ENCODE measurements around the gene HIVEP1.

Gene HIVEP1

DNA sequence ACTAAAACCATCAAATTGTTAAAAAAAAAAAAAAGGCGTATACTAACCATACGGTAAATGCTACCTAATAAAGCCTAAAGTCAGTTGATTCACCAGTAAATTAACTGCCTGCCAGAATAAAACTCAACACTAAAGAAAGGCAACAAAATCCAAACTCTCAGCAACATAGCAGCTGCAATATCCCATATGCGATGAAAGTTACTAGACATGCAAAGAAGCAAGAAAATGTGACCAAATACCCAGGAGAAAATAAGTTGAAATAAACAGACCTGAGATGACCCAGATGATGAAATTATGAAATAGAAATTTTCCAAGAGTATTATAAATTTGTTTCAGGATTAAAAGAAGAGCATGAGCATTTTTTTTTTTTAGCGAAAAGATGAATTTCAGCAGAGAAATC, 174.4 kb downstream of the HIVEP1 start:
- TF ChIP-seq, protein P1, sequence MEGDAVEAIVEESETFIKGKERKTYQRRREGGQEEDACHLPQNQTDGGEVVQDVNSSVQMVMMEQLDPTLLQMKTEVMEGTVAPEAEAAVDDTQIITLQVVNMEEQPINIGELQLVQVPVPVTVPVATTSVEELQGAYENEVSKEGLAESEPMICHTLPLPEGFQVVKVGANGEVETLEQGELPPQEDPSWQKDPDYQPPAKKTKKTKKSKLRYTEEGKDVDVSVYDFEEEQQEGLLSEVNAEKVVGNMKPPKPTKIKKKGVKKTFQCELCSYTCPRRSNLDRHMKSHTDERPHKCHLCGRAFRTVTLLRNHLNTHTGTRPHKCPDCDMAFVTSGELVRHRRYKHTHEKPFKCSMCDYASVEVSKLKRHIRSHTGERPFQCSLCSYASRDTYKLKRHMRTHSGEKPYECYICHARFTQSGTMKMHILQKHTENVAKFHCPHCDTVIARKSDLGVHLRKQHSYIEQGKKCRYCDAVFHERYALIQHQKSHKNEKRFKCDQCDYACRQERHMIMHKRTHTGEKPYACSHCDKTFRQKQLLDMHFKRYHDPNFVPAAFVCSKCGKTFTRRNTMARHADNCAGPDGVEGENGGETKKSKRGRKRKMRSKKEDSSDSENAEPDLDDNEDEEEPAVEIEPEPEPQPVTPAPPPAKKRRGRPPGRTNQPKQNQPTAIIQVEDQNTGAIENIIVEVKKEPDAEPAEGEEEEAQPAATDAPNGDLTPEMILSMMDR (conservative IDR thresholded peaks at IDR 0.05): no peak
- no peak for TF ChIP-seq ZFX (IDR thresholded peaks at IDR 0.05)
- H3K27ac ChIP-seq: no peak overlapping the region

DNA sequence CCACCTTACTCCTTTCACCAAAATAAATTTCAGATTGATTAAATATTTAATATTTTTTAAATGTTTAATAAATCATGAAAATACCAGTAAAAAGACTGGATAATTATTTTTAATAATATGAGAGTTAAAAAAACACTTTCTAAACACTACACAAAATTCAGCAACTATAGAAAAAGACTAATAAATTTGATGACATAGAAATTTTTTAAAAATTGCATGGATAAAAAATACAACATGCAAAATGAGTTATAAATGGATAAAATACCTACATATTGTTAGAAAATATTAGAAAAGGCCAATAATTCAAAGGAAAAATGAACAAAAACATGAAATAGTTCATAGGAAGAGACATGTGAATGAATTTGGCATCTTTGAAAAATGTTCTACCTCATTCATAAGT, 177.0 kb downstream of the HIVEP1 start:
- H3K27ac ChIP-seq: no peak overlapping the region
- TF ChIP-seq ZFX (IDR thresholded peaks at IDR 0.05): no peak
- TF ChIP-seq, protein P1 (conservative IDR thresholded peaks at IDR 0.05): no peak

DNA sequence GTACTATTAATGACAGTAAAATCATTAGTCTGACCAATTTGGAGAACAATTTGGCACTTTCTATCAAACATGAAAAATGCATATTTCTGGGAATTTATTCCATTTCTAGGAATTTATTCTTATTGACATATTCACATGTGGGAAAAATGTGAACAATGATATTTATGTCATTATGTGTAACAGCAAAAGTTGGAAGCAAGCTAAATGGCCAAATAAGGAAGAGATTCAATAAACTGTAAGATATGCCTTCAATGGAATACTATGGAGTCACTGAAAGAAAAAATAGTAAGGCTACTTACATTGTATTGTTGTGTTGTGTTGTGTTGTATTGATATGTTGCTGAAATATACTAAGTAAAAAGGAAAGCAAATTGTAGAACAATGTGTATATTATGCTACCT, 177.5 kb downstream of the HIVEP1 start:
- no peak overlapping the region for H3K27ac ChIP-seq
- TF ChIP-seq, protein P1 (conservative IDR thresholded peaks at IDR 0.05): no peak
- TF ChIP-seq ZFX (IDR thresholded peaks at IDR 0.05): no peak

DNA sequence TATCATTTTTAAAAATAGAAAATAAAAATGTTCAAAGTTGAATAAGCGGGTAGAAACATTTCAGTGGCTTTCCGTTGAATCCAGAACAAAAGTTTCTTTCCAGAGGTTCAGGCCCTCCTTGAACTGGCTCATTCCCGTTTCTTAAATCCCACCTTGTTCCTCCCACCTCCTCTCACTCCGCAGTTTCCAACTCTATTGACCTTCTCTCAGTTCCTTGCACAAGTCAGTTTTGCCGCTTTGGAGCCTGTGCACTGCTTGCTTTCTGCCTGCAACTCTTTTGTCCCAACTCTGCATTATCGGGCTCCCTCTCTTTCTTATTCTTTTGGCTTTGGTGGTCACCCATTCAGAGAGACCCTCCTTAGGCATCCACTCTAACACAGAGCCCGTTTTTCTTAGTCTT, 178.1 kb downstream of the HIVEP1 start:
- no peak overlapping the region for H3K27ac ChIP-seq
- TF ChIP-seq ZFX (IDR thresholded peaks at IDR 0.05): no peak
- TF ChIP-seq, protein P1 (conservative IDR thresholded peaks at IDR 0.05): no peak

DNA sequence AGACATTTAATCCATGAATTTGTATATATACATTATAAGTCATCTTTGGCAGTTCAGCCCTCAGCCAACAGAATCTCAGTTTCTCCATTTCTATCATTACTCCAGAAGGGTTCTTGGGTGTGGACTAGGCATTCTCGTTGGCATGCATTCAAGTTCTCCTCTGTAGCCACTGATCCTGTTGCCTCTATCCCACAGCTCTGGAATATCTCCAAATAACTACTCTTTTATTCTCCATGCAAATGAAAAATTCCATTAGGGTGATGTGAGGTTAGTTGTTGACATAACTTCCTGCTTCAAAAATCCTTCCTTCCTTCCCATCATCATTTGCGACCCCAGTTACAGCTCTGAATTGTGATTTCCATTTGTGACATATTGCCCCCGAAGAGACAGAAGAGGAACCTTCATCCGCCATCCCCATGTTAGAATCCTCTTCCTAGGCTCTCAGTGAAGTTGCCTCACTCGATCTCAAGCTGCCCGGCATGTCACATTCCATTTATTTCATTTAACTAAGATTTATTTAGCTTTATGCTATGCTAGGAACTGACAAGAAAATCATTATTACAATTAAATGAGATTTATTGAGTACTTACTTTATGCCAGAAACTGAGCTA, 184.3 kb downstream of the HIVEP1 start:
- no peak overlapping the region for H3K27ac ChIP-seq
- TF ChIP-seq, protein P1 (conservative IDR thresholded peaks at IDR 0.05): no peak
- TF ChIP-seq ZFX (IDR thresholded peaks at IDR 0.05): no peak

DNA sequence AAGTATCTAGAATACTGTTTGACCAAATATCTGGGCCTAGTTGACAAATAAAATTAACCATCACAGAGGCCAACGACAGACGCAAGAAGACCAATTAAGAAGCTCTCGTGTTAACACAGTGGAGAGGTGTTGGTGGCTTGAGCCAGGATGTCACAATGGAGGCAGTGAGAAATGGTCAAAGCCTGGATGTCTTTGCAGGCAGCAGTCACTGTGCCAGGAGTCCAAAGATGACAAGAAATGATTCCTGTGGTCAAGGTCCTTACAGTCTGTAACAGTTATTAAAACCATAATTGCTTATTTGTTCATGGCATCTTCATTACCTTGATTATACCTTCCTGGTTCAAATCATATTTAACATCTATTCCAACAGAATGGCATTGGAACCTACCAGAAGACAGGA, 186.7 kb downstream of the HIVEP1 start:
- TF ChIP-seq ZFX (IDR thresholded peaks at IDR 0.05): no peak
- TF ChIP-seq, protein P1 (conservative IDR thresholded peaks at IDR 0.05): no peak
- H3K27ac ChIP-seq: no peak overlapping the region

DNA sequence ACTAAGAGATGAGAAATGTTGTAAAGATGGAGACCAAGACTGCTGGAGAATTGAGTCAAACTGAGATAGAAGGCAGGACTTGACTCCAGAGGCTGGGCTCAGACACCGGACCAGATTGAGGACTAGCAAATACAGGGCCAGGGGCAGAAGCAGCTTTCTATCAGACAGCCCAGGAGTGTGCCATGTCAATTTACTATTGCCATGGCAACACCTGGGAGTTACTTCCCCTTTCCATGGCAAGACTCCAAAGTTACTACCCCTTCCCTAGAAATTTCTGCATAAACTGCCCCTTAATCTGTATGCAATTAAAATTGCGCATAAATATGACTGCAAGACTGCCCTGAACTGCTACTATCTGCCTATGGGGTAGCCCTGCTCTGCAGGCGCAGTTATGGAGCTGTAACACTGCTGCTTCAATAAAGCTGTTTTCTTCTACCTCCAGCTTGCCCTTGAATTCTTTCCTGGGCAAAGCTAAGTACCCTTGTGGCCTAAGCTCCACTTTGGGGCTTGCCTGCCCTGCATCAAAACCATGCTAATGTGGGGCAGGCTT, 188.0 kb downstream of the HIVEP1 start:
- TF ChIP-seq ZFX (IDR thresholded peaks at IDR 0.05): no peak
- H3K27ac ChIP-seq: no peak overlapping the region

DNA sequence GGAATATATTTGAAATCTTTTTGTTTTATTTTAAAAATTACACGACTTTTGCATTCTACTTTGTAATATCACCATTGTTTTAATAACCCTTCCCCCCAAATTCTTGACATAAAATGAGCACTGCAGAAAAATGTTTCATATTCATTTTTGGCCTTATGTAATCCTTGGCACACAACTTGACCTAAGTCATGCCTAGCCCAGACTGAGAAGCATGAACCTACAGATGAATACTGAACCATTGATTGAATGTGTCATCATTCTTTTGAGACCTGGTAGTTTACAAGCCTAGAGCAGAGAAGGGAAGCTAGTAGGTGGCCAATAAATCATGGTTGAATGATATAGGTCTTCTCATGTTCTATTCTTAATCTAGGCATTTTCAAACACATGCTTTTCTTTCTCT, 188.6 kb downstream of the HIVEP1 start:
- no peak for TF ChIP-seq ZFX (IDR thresholded peaks at IDR 0.05)
- TF ChIP-seq, protein P1 (conservative IDR thresholded peaks at IDR 0.05): no peak

More for the DNA sequence above, 188.6 kb downstream of the HIVEP1 start:
- H3K27ac ChIP-seq: no peak overlapping the region
